Activated naive CD4-positive, alpha-beta T cell treated with anti-CD3 and anti-CD28 coated beads, Interleukin-2, amount 50 U/mL, for 72 hours (primary cell): ENCODE measurements around the gene B4GALT6. TPM values are rescaled to one million over a fixed set of nuclear protein-coding genes. Genes with fewer than 3 reads are reported as not detected.

Source experiments
- ATAC-seq, 2 donors: fragments of 150-1000 bp; cut with Tn5 transposase; 2 replicates each; pipeline ENCODE4 v1.10.0; 2021; ENCODE audit warnings: mild to moderate bottlenecking in 2 of 2, moderate library complexity in 2 of 2
- DNase-seq, 2 donors: peaks; one replicate each; pipeline ENCODE4 v3.0.0; 2021 to 2022; ENCODE audit warnings: low spot score in 2 of 2
- H3K27ac Mint-ChIP-seq, 2 donors: one replicate each; pipeline ENCODE4 v1.8.0; 2022; ENCODE audit warnings: mild to moderate bottlenecking in 2 of 2, mixed read lengths in 2 of 2
- H3K36me3 Mint-ChIP-seq, 2 donors: one replicate each; pipeline ENCODE4 v1.8.0; 2022; ENCODE audit warnings: mixed read lengths in 2 of 2
- H3K9me3 Mint-ChIP-seq, 2 donors: one replicate each; pipeline ENCODE4 v1.8.0; 2022; ENCODE audit warnings: mixed read lengths in 2 of 2
- total RNA-seq, 2 donors: library from RNA; stranded (reverse); gene quantifications; one replicate each; pipeline ENCODE4 v1.2.3, GENCODE V29; 2022

The B4GALT6 gene
- total RNA-seq, 2 donors from 2014 or later: 0.64 to 7.7 TPM

- Mint-ChIP-seq H3K9me3 (no peaks in the 10 kb centered on the region), H3K27ac (no peak overlapping the region), H3K36me3 (peaks cover 7 to 12% of the 10 kb centered on the region in 2 donors)
- DNase-seq (no peak), ATAC-seq (no peak)
Observed at GRCh38 chr18:31652877-31653276, 31.5 kb downstream of the B4GALT6 start.

GRCh38 chr18:31652357-31652756 lies 32.0 kb downstream of the B4GALT6 start:
- H3K27ac Mint-ChIP-seq: no peak overlapping the region

GRCh38 chr18:31651369-31651768 lies 33.0 kb downstream of the B4GALT6 start:
- no peak overlapping the region for H3K27ac Mint-ChIP-seq
- no peaks in the 10 kb centered on the region for H3K9me3 Mint-ChIP-seq
- DNase-seq (no peak), ATAC-seq (no peak)
- peaks cover 7 to 12% of the 10 kb centered on the region in 2 donors for H3K36me3 Mint-ChIP-seq

More at GRCh38 chr18:31652357-31652756, 32.0 kb downstream of the B4GALT6 start:
- no peak for ATAC-seq
- no peak for DNase-seq
- peaks cover 7 to 12% of the 10 kb centered on the region in 2 donors for H3K36me3 Mint-ChIP-seq
- no peaks in the 10 kb centered on the region for H3K9me3 Mint-ChIP-seq

GRCh38 chr18:31649978-31650719 lies 34.2 kb downstream of the B4GALT6 start:
- ATAC-seq (peak in 1 of 2 donors; percentile 53), DNase-seq (no peak)
- Mint-ChIP-seq H3K27ac (no peak overlapping the region), H3K36me3 (peaks cover 7 to 12% of the 10 kb centered on the region in 2 donors), H3K9me3 (no peaks in the 10 kb centered on the region)

GRCh38 chr18:31649449-31649848 lies 34.9 kb downstream of the B4GALT6 start:
- no peak for ATAC-seq
- Mint-ChIP-seq H3K9me3 (no peaks in the 10 kb centered on the region), H3K36me3 (peaks cover 7 to 12% of the 10 kb centered on the region in 2 donors), H3K27ac (no peak overlapping the region)
- DNase-seq: no peak

GRCh38 chr18:31648966-31649429 lies 35.4 kb downstream of the B4GALT6 start:
- peak; percentile 46 to 96 for ATAC-seq

GRCh38 chr18:31648458-31648857 lies 35.9 kb downstream of the B4GALT6 start:
- H3K36me3 Mint-ChIP-seq: peaks cover 7 to 12% of the 10 kb centered on the region in 2 donors
- DNase-seq: no peak
- no peaks in the 10 kb centered on the region for H3K9me3 Mint-ChIP-seq
- ATAC-seq: no peak
- H3K27ac Mint-ChIP-seq: no peak overlapping the region

More at GRCh38 chr18:31648966-31649429, 35.4 kb downstream of the B4GALT6 start:
- Mint-ChIP-seq H3K9me3 (no peaks in the 10 kb centered on the region), H3K27ac (no peak overlapping the region), H3K36me3 (peaks cover 7 to 12% of the 10 kb centered on the region in 2 donors)
- DNase-seq: no peak

GRCh38 chr18:31647127-31647753 lies 37.1 kb downstream of the B4GALT6 start:
- no peak for ATAC-seq
- H3K27ac Mint-ChIP-seq: no peak overlapping the region
- peaks cover under 1 to 3% of the 10 kb centered on the region in 2 donors for H3K36me3 Mint-ChIP-seq
- no peaks in the 10 kb centered on the region for H3K9me3 Mint-ChIP-seq
- no peak for DNase-seq

GRCh38 chr18:31646332-31647126 lies 37.9 kb downstream of the B4GALT6 start:
- no peak for DNase-seq
- peak; percentile 26 to 69 for ATAC-seq
- Mint-ChIP-seq H3K9me3 (no peaks in the 10 kb centered on the region), H3K36me3 (no peaks in the 10 kb centered on the region), H3K27ac (no peak overlapping the region)

- ATAC-seq (no peak), DNase-seq (no peak)
- no peaks in the 10 kb centered on the region for H3K9me3 Mint-ChIP-seq
- no peaks in the 10 kb centered on the region for H3K36me3 Mint-ChIP-seq
- H3K27ac Mint-ChIP-seq: no peak overlapping the region
Observed at GRCh38 chr18:31645411-31645810, 39.0 kb downstream of the B4GALT6 start.

- no peaks in the 10 kb centered on the region for H3K9me3 Mint-ChIP-seq
- no peak for ATAC-seq
- no peak for DNase-seq
- H3K36me3 Mint-ChIP-seq: no peaks in the 10 kb centered on the region
- H3K27ac Mint-ChIP-seq: no peak overlapping the region
Observed at GRCh38 chr18:31643003-31643402, 41.4 kb downstream of the B4GALT6 start.

GRCh38 chr18:31637445-31637844 lies 46.9 kb downstream of the B4GALT6 start:
- no peaks in the 10 kb centered on the region for H3K9me3 Mint-ChIP-seq
- H3K27ac Mint-ChIP-seq: no peak overlapping the region
- peaks cover 0 to 7% of the 10 kb centered on the region in 2 donors for H3K36me3 Mint-ChIP-seq
- ATAC-seq (no peak), DNase-seq (no peak)

- Mint-ChIP-seq H3K36me3 (peaks cover 0 to 7% of the 10 kb centered on the region in 2 donors), H3K9me3 (no peaks in the 10 kb centered on the region), H3K27ac (no peak overlapping the region)
- DNase-seq (no peak), ATAC-seq (no peak)
Observed at GRCh38 chr18:31636387-31636786, 48.0 kb downstream of the B4GALT6 start.

GRCh38 chr18:31634331-31634713 lies 50.1 kb downstream of the B4GALT6 start:
- peak; percentile 67 to 80 for ATAC-seq
- H3K27ac Mint-ChIP-seq: no peak overlapping the region
- no peak for DNase-seq
- H3K36me3 Mint-ChIP-seq: peaks cover 0 to 7% of the 10 kb centered on the region in 2 donors
- H3K9me3 Mint-ChIP-seq: no peaks in the 10 kb centered on the region

- H3K9me3 Mint-ChIP-seq: no peaks in the 10 kb centered on the region
- ATAC-seq (peak in 1 of 2 donors; percentile 11), DNase-seq (no peak)
- no peak overlapping the region for H3K27ac Mint-ChIP-seq
- H3K36me3 Mint-ChIP-seq: peaks cover 0 to 7% of the 10 kb centered on the region in 2 donors
Observed at GRCh38 chr18:31633392-31634330, 50.7 kb downstream of the B4GALT6 start.

- no peak for DNase-seq
- Mint-ChIP-seq H3K9me3 (no peaks in the 10 kb centered on the region), H3K27ac (no peak overlapping the region), H3K36me3 (peaks cover 0 to 4% of the 10 kb centered on the region in 2 donors)
- ATAC-seq: no peak
Observed at GRCh38 chr18:31632356-31632755, 52.0 kb downstream of the B4GALT6 start.
